ENCODE measurements around the gene CAD.
"Not testable (repeated sequence)": the region's sequence is repeated elsewhere in the genome, so short reads cannot be mapped to it uniquely, and the experiment has no call there.

CAD gene

DNA sequence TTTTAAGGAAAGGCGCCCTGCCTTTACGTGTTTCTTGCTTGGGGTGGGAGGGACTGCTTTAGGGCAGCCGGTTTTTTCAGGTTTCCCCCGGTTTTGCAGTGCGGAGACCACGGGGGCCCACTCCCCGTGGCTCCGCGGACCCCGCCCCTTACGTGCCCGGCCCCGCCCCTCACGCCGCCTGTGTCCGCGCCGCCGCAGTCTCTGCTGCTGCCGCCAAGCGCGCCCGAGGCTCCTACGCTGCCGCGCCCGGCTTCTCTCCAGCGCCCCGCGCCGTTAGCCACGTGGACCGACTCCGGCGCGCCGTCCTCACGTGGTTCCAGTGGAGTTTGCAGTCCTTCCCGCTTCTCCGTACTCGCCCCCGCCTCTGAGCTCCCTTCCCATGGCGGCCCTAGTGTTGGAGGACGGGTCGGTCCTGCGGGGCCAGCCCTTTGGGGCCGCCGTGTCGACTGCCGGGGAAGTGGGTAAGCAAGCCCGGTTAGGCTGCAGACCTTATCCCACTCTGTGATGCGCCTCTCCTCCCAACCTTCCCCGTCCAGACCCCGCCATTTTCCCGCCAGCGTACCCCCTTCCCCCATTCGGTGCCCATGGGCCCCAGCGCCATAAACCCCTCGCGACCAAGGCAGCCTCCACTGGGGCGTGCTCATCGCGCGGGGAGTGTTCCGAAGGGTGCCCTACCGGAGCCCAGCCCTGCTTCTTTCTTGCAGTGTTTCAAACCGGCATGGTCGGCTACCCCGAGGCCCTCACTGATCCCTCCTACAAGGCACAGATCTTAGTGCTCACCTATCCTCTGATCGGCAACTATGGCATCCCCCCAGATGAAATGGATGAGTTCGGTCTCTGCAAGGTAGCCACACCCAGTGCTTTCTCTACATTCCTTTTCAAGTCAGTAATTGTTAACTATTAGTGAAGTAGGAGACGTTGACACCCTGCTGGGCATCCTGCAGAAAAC, at the start of gene CAD:
Gene CAD, plus strand, starts transcription at position 197 of the 949 bp plus-strand sequence. Its CDS starts 183 bp downstream, at position 380.
- in situ Hi-C loops (cut with MboI; ENCODE audit: low pct_unique_long_range_greater_than_20kb, low sequenced_read_pairs) = no loop called here
- DNase-seq = peak; percentile 87

- peak; percentile 31 for DNase-seq
- in situ Hi-C loops (cut with MboI; ENCODE audit: low pct_unique_long_range_greater_than_20kb, low sequenced_read_pairs) = no loop called here
Observed at GRCh38 chr2:27170581-27171337, 46.4 kb upstream of the CAD start.

GRCh38 chr2:27171351-27171848, 45.8 kb upstream of the CAD start:
- in situ Hi-C loops (cut with MboI; ENCODE audit: low pct_unique_long_range_greater_than_20kb, low sequenced_read_pairs) = no loop called here
- no peak for DNase-seq

DNA sequence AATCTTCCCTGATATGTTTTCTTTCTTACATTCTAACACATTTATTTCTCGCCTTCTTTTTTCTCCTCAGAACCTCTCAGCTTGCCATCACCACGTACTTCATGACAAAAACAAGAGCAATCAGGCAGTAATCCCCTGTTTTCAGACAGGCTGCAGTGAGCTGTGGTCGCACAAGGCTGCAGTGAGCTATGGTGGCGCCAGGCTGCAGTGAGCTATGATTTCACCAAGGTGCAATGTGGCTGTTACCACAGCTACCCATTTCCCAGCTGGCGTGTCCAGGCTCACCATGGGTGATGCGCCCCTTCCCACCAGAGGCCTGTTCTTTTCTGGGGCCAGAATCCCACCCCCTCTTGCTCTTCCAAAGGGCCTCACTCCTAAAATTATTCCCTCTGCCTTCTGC, 42.5 kb upstream of the CAD start:
- in situ Hi-C loops (cut with MboI; ENCODE audit: low pct_unique_long_range_greater_than_20kb, low sequenced_read_pairs) = no loop called here
- DNase-seq = no peak

GRCh38 chr2:27175330-27175729, 41.8 kb upstream of the CAD start:
- in situ Hi-C loops (cut with MboI; ENCODE audit: low pct_unique_long_range_greater_than_20kb, low sequenced_read_pairs) = no loop called here
- DNase-seq = no peak

DNA sequence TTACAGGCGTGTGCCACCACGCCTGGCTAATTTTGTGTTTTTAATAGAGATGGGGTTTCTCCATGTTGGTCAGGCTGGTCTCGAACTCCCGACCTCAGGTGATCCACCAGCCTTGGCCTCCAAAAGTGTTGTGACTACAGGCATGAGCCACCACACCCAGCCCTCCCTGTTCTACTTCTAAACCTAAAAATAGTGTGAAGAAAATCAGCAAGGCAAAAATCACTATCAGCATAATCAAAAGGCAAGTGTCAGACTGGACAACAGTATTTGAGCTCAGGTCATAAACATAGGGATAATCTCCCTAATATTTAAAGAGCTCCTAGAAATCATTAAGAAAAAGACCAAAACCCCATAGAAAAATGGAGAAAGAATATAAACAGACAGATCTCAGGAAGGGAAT, 41.4 kb upstream of the CAD start:
- in situ Hi-C loops (cut with MboI; ENCODE audit: low pct_unique_long_range_greater_than_20kb, low sequenced_read_pairs); DNase-seq: not testable (repeated sequence)

DNA sequence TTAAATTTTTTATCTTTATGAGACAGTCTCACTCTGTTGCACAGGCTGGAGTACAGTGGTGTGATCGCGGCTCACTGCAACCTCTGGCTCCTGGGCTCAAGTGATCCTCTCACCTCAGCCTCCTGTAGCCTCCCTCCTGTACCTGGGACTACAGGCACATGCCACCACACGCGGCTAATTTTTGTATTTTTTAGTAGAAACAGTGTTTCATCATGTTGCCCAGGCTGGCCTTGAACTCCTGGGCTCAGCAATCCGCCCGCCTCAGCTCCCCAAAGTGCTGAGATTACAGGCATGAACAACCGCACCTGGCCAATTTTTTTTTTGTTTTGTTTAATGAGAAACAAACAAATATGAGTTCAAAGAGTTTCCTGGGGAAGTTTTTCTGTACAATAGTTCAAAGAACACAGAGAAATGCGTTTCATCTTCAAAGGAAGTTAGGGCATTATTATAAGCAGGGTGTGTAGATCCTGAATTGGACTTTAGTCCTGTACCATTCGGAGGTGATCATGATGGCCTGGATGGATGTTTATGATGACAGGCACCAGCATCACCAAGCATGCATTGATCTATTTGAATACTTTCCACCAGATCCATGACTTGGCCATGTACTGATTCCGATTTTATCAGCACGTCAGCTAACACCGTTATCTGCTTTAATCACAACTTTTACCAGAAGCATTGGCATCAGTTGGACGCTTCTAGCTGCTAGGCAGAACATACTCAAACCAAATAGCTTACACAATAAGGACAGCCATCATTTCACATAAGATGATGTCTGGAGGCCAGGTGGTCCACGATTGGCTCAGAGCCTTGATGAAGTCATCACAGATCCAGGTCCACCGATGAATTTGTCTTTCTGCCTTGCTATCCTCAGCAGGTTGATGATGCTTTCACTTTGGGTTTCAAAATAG, 39.5 kb upstream of the CAD start:
- DNase-seq = no peak
- in situ Hi-C loops (cut with MboI; ENCODE audit: low pct_unique_long_range_greater_than_20kb, low sequenced_read_pairs) = no loop called here

DNA sequence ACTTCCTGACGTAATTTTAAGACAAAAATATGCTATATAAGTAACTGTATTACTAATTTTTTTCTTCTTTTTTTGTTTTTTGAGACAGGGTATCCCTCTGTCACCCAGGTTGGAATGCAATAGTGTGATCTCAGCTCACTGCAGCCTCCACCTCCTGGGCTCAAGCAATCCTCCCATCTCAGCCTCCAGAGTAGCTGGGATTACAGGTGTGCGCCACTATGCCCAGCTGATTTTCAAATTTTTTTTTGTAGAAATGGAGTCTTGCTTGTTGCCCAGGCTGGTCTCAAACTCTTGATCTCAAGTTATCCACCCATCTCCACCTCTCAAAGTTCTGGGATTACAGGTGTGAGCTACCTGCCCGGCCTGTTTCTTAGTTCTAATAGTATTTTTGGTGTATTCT, 38.7 kb upstream of the CAD start:
- no peak for DNase-seq
- in situ Hi-C loops (cut with MboI; ENCODE audit: low pct_unique_long_range_greater_than_20kb, low sequenced_read_pairs) = no loop called here

DNA sequence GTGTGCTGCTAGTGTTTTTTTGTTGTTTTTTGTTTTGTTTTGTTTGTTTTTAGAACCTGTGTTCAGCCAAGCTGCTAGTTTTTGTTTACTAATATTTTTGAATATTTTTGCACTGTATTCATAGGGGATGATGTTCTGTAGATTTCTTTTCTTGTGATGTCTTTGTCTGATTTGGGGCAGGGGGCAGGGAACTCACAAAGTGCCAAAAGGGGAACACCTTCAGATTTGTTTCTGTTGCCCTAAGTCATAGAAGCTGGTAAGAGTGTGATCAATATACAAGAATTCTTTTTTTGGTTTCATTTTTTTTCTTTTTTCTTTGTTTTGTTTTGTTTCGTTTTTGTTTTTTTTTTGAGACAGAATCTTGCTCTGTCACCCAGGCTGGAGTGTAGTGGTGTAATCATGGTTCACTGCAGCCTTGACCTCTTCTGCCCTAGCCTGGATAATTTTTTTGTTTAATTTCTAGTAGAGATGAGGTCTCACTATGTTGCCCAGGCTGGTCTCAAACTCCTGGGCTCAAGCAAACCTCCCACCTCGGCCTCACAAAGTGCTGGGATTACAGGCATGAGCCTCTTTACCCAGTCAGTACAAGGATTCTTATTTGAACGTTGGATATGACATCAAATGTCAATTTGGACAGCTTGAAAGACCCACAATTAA, 37.7 kb upstream of the CAD start:
- in situ Hi-C loops (cut with MboI; ENCODE audit: low pct_unique_long_range_greater_than_20kb, low sequenced_read_pairs) = no loop called here
- no peak for DNase-seq

GRCh38 chr2:27182346-27182745, 34.8 kb upstream of the CAD start:
- no peak for DNase-seq
- in situ Hi-C loops (cut with MboI; ENCODE audit: low pct_unique_long_range_greater_than_20kb, low sequenced_read_pairs) = no loop called here

DNA sequence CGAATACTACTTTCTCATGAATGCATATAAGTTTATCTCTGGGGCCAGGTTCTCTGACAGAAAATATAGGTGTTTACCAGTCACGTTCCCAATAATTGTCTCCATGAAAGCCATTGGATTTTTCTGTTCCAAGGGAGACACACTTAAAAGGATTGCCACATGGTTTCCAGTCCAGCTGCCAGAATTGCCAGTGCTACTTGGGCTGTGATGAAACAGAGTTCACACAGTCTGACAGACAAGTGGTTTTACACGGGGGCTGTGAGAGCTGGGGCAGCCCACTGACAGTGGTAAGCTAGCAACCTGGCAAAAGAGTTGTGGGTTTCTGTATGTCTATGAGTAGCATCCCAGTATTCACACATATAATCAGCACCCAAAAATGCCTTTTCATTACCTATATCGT, 33.1 kb upstream of the CAD start:
- in situ Hi-C loops (cut with MboI; ENCODE audit: low pct_unique_long_range_greater_than_20kb, low sequenced_read_pairs) = no loop called here
- no peak for DNase-seq

DNA sequence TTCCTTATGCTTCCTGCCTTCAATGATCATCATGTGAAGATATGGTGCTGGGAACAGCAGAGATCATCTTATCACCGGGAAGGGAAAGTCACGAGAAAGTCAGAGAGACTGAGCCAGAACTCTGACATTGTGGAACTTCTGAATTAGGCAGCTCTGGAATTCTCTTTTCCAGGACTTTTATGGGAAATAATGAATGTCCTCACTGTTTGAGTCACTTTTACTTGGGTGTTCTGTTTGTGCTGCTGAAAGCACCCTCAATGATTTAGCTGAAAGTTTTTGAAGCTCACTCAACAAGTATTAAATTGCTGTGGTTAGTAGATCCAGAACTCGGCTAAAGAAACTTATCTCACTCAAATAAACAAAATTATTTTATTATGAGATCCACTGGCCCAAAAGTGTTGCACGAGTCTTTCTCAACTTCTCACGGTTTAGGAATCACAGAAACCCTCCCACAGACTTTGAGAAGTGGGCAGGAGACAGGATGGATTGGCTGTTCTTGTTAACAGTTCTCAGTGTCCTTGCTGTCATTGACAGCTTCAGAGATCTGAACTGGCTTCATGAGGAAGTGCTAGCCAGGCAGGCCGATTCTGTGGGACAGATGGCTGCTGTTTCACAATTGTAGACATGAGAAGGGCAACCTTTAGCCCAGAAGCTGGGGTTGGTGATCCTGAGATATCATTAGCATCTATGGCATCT, 31.7 kb upstream of the CAD start:
- DNase-seq = peak; percentile 65
- in situ Hi-C loops (cut with MboI; ENCODE audit: low pct_unique_long_range_greater_than_20kb, low sequenced_read_pairs) = no loop called here

GRCh38 chr2:27186613-27187345, 30.4 kb upstream of the CAD start:
- DNase-seq = no peak
- in situ Hi-C loops (cut with MboI; ENCODE audit: low pct_unique_long_range_greater_than_20kb, low sequenced_read_pairs) = no loop called here

DNA sequence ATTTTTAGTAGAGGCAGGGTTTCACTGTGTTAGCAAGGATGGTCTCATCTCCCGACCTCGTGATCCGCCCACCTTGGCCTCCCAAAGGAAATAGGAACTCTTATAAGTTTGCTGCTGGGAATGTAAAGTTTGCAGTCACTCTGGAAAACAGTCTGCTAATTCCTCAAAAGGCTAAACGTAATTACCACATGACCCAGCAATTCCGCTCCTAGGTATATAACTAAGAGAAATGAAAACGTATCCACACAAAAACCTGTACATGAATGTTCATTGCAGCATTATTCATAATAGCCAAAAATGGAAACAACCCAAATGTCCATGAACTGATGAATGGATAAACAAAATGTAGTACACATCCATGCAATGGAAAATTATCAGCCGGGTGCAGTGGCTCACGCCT, 27.2 kb upstream of the CAD start:
- DNase-seq = no peak
- in situ Hi-C loops (cut with MboI; ENCODE audit: low pct_unique_long_range_greater_than_20kb, low sequenced_read_pairs) = no loop called here

DNA sequence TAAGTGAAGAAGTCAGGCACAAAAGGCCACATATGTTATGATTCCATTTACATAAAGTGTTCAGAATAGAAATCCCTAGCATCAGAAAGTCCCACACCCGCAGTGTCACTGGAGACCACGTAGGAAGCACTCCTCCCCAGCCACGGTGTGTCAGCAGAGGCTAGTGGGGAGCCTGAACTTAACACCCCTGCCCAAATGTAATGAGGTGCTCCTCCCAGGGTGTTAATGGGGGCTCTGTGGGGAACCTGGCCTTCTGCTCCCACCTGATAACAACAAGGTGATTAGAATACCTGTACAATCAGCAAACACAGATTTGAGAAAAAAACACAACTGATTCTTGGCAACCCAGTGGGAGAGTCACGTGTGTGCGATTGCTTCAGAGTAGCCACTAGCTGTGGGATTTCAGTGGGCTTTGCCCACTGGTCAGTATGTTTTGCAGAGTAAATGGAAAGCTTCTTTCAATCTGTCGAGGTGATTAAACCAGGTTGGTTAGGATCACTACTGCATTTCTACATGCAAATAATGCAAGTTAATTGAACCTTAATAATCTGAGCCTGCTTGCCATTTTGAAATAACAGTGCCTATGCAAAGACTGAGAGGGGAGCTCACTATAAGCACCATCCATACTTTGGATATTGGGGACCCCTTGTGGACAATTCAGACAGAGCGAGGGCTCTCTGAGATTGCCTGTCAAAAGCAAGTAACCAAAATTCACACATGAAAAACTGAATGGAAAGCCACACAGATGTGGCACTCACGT, 25.9 kb upstream of the CAD start:
- in situ Hi-C loops (cut with MboI; ENCODE audit: low pct_unique_long_range_greater_than_20kb, low sequenced_read_pairs) = no loop called here

GRCh38 chr2:27194538-27195354, 22.4 kb upstream of the CAD start:
- in situ Hi-C loops (cut with MboI; ENCODE audit: low pct_unique_long_range_greater_than_20kb, low sequenced_read_pairs) = no loop called here
- no peak for DNase-seq

More for the DNA sequence above, 25.9 kb upstream of the CAD start:
- DNase-seq = peak; percentile 68

Data from KBM-7 (cell line).